OCI-LY7 (cell line): Measurements from ENCODE around the gene STON1. TPM values are rescaled to one million over a fixed set of nuclear protein-coding genes. Genes with fewer than 3 reads are reported as not detected.
"Not testable (repeated sequence)": the region's sequence is repeated elsewhere in the genome, so short reads cannot be mapped to it uniquely, and the experiment has no call there.

ENCODE experiments used
- BruUV-seq: library from RNA; stranded (reverse); fragments of 400-500 nt; replicated peaks from 2 replicates; lab custom pipeline; 2021; lab: Mats Ljungman, UMichigan
- CTCF ChIA-PET: fragments of 300-600 bp; sonication (Branson Sonifier 250); formaldehyde crosslinking; loops from one replicate; lab custom pipeline; 2022; ENCODE audit warnings: antibody characterized with exemption; ENCODE audit not compliant: unreplicated experiment; lab: Charles Lee
- POLR2A ChIA-PET: fragments of 300-600 bp; sonication (Branson Sonifier 250); formaldehyde crosslinking; loops from one replicate; lab custom pipeline; 2022; ENCODE audit warnings: antibody characterized with exemption; lab: Charles Lee
- DNase-seq: peaks from one replicate; pipeline ENCODE4 v3.0.0-alpha.2; 2015; ENCODE audit warnings: low spot score
- H2AFZ ChIP-seq: fragments of 200-600 bp; sonication (generic), shearing (Covaris generic); 2 replicates; pipeline ENCODE4 v1.6.1; 2014; ENCODE audit warnings: mild to moderate bottlenecking, antibody characterized with exemption, low read length, moderate library complexity
- H3K27ac ChIP-seq: fragments of 200-600 bp; sonication (generic); 2 replicates; pipeline ENCODE4 v1.5.1; 2014; ENCODE audit warnings: mixed run types, low read depth, mild to moderate bottlenecking, moderate library complexity, low read length, inconsistent platforms; ENCODE audit not compliant: poor library complexity, severe bottlenecking
- H3K36me3 ChIP-seq: fragments of 200-600 bp; sonication (generic); 2 replicates; pipeline ENCODE4 v1.6.1; 2014; ENCODE audit warnings: mild to moderate bottlenecking, antibody characterized with exemption, low read length, moderate library complexity, mixed read lengths; ENCODE audit not compliant: insufficient read depth
- H3K4me1 ChIP-seq: fragments of 200-600 bp; sonication (generic); 2 replicates; pipeline ENCODE4 v1.5.1; 2014; ENCODE audit warnings: mild to moderate bottlenecking, low read length; ENCODE audit not compliant: insufficient read depth, poor library complexity, severe bottlenecking
- H3K4me2 ChIP-seq: fragments of 200-600 bp; sonication (generic); 2 replicates; pipeline ENCODE4 v1.6.1; 2014; ENCODE audit warnings: mild to moderate bottlenecking, low read length
- H3K4me3 ChIP-seq: fragments of 200-600 bp; sonication (generic); 2 replicates; pipeline ENCODE4 v1.5.1; 2014; ENCODE audit warnings: mild to moderate bottlenecking, low read depth, low read length; ENCODE audit not compliant: poor library complexity, severe bottlenecking
- H3K79me2 ChIP-seq: fragments of 200-600 bp; sonication (generic); 2 replicates; pipeline ENCODE4 v1.6.1; 2016; ENCODE audit warnings: low read depth, mild to moderate bottlenecking, low read length, moderate library complexity, mixed read lengths; ENCODE audit not compliant: insufficient read depth
- H3K9me2 ChIP-seq: fragments of 200-600 bp; sonication (generic); 2 replicates; pipeline ENCODE4 v1.6.1; 2016; ENCODE audit warnings: mild to moderate bottlenecking, low read length, mixed read lengths; ENCODE audit not compliant: insufficient read depth
- H3K9me3 ChIP-seq: fragments of 200-600 bp; sonication (generic); 2 replicates; pipeline ENCODE4 v1.6.1; 2014; ENCODE audit warnings: mild to moderate bottlenecking, mixed run types, low read length, mixed read lengths
- H4K20me1 ChIP-seq: fragments of 200-600 bp; sonication (generic); 2 replicates; pipeline ENCODE4 v1.6.1; 2014; ENCODE audit warnings: mild to moderate bottlenecking, antibody characterized with exemption, low read length, moderate library complexity, mixed read lengths; ENCODE audit not compliant: insufficient read depth
- CTCF ChIP-seq: fragments of 200-600 bp; sonication (generic); conservative IDR thresholded peaks from 2 replicates; pipeline ENCODE4 v1.5.1; 2014; ENCODE audit warnings: mild to moderate bottlenecking, antibody characterized with exemption, low read length, moderate library complexity, mixed read lengths
- EZH2phosphoT487 ChIP-seq: fragments of 200-600 bp; sonication (generic); IDR thresholded peaks from 2 replicates; pipeline ENCODE4 v1.6.1; 2018; ENCODE audit warnings: low read depth, borderline replicate concordance, mild to moderate bottlenecking, mixed run types, antibody characterized with exemption, low read length, moderate library complexity, mixed read lengths
- intact Hi-C: fragments of 100-400 bp; cut with micrococcal nuclease; formaldehyde crosslinking; loops from one replicate; pipeline ENCODE4 v1.10.0; 2022; ENCODE audit not compliant: unreplicated experiment
- total RNA-seq, 2 experiments: library from RNA; depleted of rRNA in 1 of 2; stranded (reverse); fragments of >200 nt in 1 of 2; shearing (Covaris generic) in 1 of 2; gene quantifications; 2 replicates each; pipeline ENCODE4 v1.2.3, GENCODE V29; 2014 to 2022

STON1 gene
- total RNA-seq, 2 experiments from 2014 or later = 0.51 to 0.88 TPM

- H3K4me1 ChIP-seq = no peaks in the 10 kb centered on the region
- H2AFZ ChIP-seq = no peak overlapping the region
- no peak overlapping the region for H3K4me3 ChIP-seq
- no peaks in the 10 kb centered on the region for H3K36me3 ChIP-seq
- H3K27ac ChIP-seq = no peak overlapping the region
- BruUV-seq = no TSS peak
- DNase-seq = no peak
- no peaks in the 10 kb centered on the region for H3K9me2 ChIP-seq
- no peak overlapping the region for H3K4me2 ChIP-seq
- H3K9me3 ChIP-seq = no peaks in the 10 kb centered on the region
- intact Hi-C loops = loop anchor here (10.0 kb wide), 1 partner anchor 1539 kb away; no protein-coding TSS in a partner anchor
- no peak for TF ChIP-seq EZH2phosphoT487
- TF ChIP-seq CTCF = no peak
- ChIA-PET CTCF (no interaction called here), POLR2A (interaction anchor here (0.6 kb wide), 1 partner anchor 123 kb away, joined by 3 read pairs; no protein-coding TSS in a partner anchor)
- H3K79me2 ChIP-seq = no peaks in the 10 kb centered on the region
- H4K20me1 ChIP-seq = no peaks in the 10 kb centered on the region
Measured at GRCh38 chr2:48605482-48606175, 75.7 kb downstream of the STON1 start.

- Histone ChIP-seq H4K20me1 (no peaks in the 10 kb centered on the region), H3K4me1 (no peaks in the 10 kb centered on the region), H3K4me2 (no peak overlapping the region), H3K27ac (no peak overlapping the region), H3K4me3 (no peak overlapping the region), H3K9me3 (no peaks in the 10 kb centered on the region), H3K36me3 (no peaks in the 10 kb centered on the region), H3K9me2 (no peaks in the 10 kb centered on the region), H2AFZ (no peak overlapping the region), H3K79me2 (no peaks in the 10 kb centered on the region)
- DNase-seq = no peak
- no TSS peak for BruUV-seq
- intact Hi-C loops = loop anchor here (10.0 kb wide), 1 partner anchor 1537 kb away; no protein-coding TSS in a partner anchor
- CTCF ChIA-PET = no interaction called here
- POLR2A ChIA-PET = no interaction called here
- TF ChIP-seq CTCF (no peak), EZH2phosphoT487 (no peak)
Measured at GRCh38 chr2:48607307-48608014, 77.5 kb downstream of the STON1 start.

GRCh38 chr2:48613211-48613610, 83.3 kb downstream of the STON1 start:
- TF ChIP-seq CTCF (no peak), EZH2phosphoT487 (no peak)
- H3K9me3 ChIP-seq = no peaks in the 10 kb centered on the region
- no peak for DNase-seq
- H3K4me2 ChIP-seq = no peak overlapping the region
- BruUV-seq = no TSS peak
- H3K4me3 ChIP-seq = no peak overlapping the region
- H3K27ac ChIP-seq = no peak overlapping the region
- no peaks in the 10 kb centered on the region for H4K20me1 ChIP-seq
- no peaks in the 10 kb centered on the region for H3K9me2 ChIP-seq
- no peaks in the 10 kb centered on the region for H3K79me2 ChIP-seq
- ChIA-PET POLR2A (no interaction called here), CTCF (no interaction called here)
- H2AFZ ChIP-seq = no peak overlapping the region
- no peaks in the 10 kb centered on the region for H3K36me3 ChIP-seq
- intact Hi-C loops = no loop called here
- no peaks in the 10 kb centered on the region for H3K4me1 ChIP-seq

- POLR2A ChIA-PET, H3K9me2 ChIP-seq, H3K9me3 ChIP-seq, H3K79me2 ChIP-seq, H2AFZ ChIP-seq, H4K20me1 ChIP-seq, H3K4me2 ChIP-seq, H3K4me3 ChIP-seq, CTCF ChIA-PET, DNase-seq, H3K36me3 ChIP-seq, H3K4me1 ChIP-seq, BruUV-seq, intact Hi-C loops, H3K27ac ChIP-seq: not testable (repeated sequence)
Measured at GRCh38 chr2:48614581-48614980, 84.6 kb downstream of the STON1 start.
